ENCODE results near the gene TMEM117. TPM values are rescaled to one million over a fixed set of nuclear protein-coding genes. Genes with fewer than 3 reads are reported as not detected.

The TMEM117 gene
- total RNA-seq, 1 donor from 2014 or later: 0.80 TPM

GRCh38 chr12:43980627-43981191, 144.8 kb downstream of the TMEM117 start:
- H3K9me3 Mint-ChIP-seq (ENCODE audit: unreplicated experiment): peaks cover 4% of the 10 kb centered on the region
- H3K36me3 Mint-ChIP-seq (ENCODE audit: low read depth, unreplicated experiment): no peaks in the 10 kb centered on the region

DNA sequence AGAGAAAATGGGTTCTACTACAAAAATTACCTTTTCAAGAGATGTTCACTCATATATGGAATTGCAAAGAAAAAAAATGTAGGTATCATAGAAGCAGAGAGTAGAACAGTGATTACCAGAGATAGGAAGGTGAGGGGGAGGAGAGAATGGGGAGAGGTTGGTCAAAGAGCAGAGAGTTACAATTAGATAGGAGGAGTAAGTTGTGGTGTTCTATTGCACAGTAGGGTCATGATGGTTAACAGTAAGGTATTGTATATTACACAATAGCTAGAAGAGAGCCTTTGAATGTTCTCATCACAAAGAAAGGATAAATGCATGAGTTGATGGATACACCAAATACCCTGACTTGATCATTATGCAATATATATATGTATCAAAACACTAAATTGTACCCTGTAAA, 145.8 kb downstream of the TMEM117 start:
- Mint-ChIP-seq H3K36me3 (ENCODE audit: low read depth, unreplicated experiment) (no peaks in the 10 kb centered on the region), H3K27me3 (ENCODE audit: unreplicated experiment) (peaks cover 4% of the 10 kb centered on the region), H3K9me3 (ENCODE audit: unreplicated experiment) (peaks cover 4% of the 10 kb centered on the region), H3K27ac (ENCODE audit: unreplicated experiment) (no peak overlapping the region), H3K4me1 (ENCODE audit: unreplicated experiment) (no peaks in the 10 kb centered on the region), H3K4me3 (ENCODE audit: unreplicated experiment) (no peak overlapping the region)
- TF ChIP-seq, protein P1, sequence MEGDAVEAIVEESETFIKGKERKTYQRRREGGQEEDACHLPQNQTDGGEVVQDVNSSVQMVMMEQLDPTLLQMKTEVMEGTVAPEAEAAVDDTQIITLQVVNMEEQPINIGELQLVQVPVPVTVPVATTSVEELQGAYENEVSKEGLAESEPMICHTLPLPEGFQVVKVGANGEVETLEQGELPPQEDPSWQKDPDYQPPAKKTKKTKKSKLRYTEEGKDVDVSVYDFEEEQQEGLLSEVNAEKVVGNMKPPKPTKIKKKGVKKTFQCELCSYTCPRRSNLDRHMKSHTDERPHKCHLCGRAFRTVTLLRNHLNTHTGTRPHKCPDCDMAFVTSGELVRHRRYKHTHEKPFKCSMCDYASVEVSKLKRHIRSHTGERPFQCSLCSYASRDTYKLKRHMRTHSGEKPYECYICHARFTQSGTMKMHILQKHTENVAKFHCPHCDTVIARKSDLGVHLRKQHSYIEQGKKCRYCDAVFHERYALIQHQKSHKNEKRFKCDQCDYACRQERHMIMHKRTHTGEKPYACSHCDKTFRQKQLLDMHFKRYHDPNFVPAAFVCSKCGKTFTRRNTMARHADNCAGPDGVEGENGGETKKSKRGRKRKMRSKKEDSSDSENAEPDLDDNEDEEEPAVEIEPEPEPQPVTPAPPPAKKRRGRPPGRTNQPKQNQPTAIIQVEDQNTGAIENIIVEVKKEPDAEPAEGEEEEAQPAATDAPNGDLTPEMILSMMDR (IDR thresholded peaks at IDR 0.05; ENCODE audit: unreplicated experiment): no peak
- DNase-seq (ENCODE audit: low spot score): no peak

More at GRCh38 chr12:43980627-43981191, 144.8 kb downstream of the TMEM117 start:
- Mint-ChIP-seq H3K27ac (ENCODE audit: unreplicated experiment) (no peak overlapping the region), H3K27me3 (ENCODE audit: unreplicated experiment) (peaks cover 4% of the 10 kb centered on the region), H3K4me1 (ENCODE audit: unreplicated experiment) (no peaks in the 10 kb centered on the region), H3K4me3 (ENCODE audit: unreplicated experiment) (no peak overlapping the region)
- TF ChIP-seq, protein P1 (IDR thresholded peaks at IDR 0.05; ENCODE audit: unreplicated experiment): no peak
- no peak for DNase-seq (ENCODE audit: low spot score)

DNA sequence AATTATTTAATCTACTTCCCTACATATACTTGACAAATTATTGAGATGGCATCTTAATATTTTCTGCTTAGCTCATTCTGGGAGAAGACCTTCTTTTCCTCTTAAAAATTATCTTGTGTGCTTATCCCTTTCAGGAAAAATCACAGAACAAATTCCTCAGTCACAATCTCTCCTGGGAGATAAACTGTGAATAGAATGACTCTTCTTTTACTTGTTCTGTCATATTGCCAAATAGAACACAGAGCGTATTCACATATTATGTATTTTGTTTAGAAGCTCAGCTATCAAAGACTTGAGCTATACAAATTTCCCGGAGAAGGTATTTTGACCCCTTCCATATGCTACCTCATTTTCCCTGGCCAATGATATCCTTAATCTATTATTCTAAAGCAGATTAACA, 146.7 kb downstream of the TMEM117 start:
- no peaks in the 10 kb centered on the region for H3K4me1 Mint-ChIP-seq (ENCODE audit: unreplicated experiment)
- TF ChIP-seq, protein P1 (IDR thresholded peaks at IDR 0.05; ENCODE audit: unreplicated experiment): no peak
- H3K27ac Mint-ChIP-seq (ENCODE audit: unreplicated experiment): no peak overlapping the region
- H3K36me3 Mint-ChIP-seq (ENCODE audit: low read depth, unreplicated experiment): no peaks in the 10 kb centered on the region
- DNase-seq (ENCODE audit: low spot score): no peak
- peaks cover 4% of the 10 kb centered on the region for H3K9me3 Mint-ChIP-seq (ENCODE audit: unreplicated experiment)
- no peak overlapping the region for H3K4me3 Mint-ChIP-seq (ENCODE audit: unreplicated experiment)
- peaks cover 4% of the 10 kb centered on the region for H3K27me3 Mint-ChIP-seq (ENCODE audit: unreplicated experiment)

DNA sequence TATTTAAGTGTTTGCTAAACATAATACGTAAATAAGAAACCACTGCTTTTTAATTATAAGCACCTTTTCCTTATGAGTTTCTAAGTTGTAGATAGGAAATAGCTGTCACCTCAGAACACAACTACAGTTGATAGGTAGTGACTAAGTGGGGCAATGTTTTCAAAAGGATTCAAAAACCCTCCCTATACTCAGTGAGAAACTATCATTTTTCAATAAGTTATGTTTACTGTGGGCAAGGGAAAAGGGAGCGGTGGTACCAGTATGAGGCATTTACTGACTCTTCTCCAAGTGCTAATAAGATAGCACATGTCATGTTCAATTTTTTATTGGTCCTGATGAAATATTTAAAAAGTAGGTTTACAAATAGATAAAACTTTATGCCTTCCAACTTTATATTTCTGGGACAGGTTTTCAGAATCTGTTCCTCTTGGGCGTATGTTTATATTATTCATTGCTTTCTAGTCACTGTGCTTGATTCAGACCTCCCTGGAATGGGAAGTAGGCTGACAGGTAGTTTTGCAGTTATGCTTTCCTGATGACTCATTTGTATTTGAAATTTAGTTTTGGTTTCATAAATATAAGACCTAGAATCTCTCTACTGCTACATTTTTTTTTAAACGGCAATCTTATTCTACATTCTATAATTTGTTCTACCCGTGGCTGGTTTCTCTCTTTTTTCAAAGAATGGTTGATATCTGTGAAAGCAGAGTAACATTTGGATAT, 153.1 kb downstream of the TMEM117 start:
- TF ChIP-seq, protein P1 (IDR thresholded peaks at IDR 0.05; ENCODE audit: unreplicated experiment): no peak
- Mint-ChIP-seq H3K4me3 (ENCODE audit: unreplicated experiment) (no peak overlapping the region), H3K9me3 (ENCODE audit: unreplicated experiment) (no peaks in the 10 kb centered on the region), H3K4me1 (ENCODE audit: unreplicated experiment) (no peaks in the 10 kb centered on the region), H3K27me3 (ENCODE audit: unreplicated experiment) (no peaks in the 10 kb centered on the region), H3K36me3 (ENCODE audit: low read depth, unreplicated experiment) (no peaks in the 10 kb centered on the region), H3K27ac (ENCODE audit: unreplicated experiment) (no peak overlapping the region)
- no peak for DNase-seq (ENCODE audit: low spot score)

GRCh38 chr12:43992856-43993255, 157.0 kb downstream of the TMEM117 start:
- H3K36me3 Mint-ChIP-seq (ENCODE audit: low read depth, unreplicated experiment): no peaks in the 10 kb centered on the region
- no peak for DNase-seq (ENCODE audit: low spot score)
- H3K4me3 Mint-ChIP-seq (ENCODE audit: unreplicated experiment): no peak overlapping the region
- no peak overlapping the region for H3K27ac Mint-ChIP-seq (ENCODE audit: unreplicated experiment)
- no peaks in the 10 kb centered on the region for H3K27me3 Mint-ChIP-seq (ENCODE audit: unreplicated experiment)
- TF ChIP-seq, protein P1 (IDR thresholded peaks at IDR 0.05; ENCODE audit: unreplicated experiment): no peak
- no peaks in the 10 kb centered on the region for H3K4me1 Mint-ChIP-seq (ENCODE audit: unreplicated experiment)
- H3K9me3 Mint-ChIP-seq (ENCODE audit: unreplicated experiment): no peaks in the 10 kb centered on the region
